Keratinocyte (primary cell): Measurements from ENCODE around the gene AKAP13.

Experiments
- EZH2 ChIP-seq: IDR thresholded peaks from one replicate; pipeline ENCODE4 v1.6.1; 2012; ENCODE audit warnings: inconsistent platforms, mild to moderate bottlenecking, low read length, moderate library complexity
- TF ChIP-seq, protein P1 (sequence below), 3 experiments: IDR thresholded peaks in 1 of 3; conservative IDR thresholded peaks in 1 of 3; optimal IDR thresholded peaks in 1 of 3; 2 replicates in 2 of 3; 3 replicates in 1 of 3; pipeline versions ENCODE3 to v1.5.1; 2011; ENCODE audit warnings: low read length in 3 of 3, mild to moderate bottlenecking in 3 of 3, moderate library complexity in 2 of 3, control low read depth in 1 of 3, inconsistent platforms in 1 of 3; ENCODE audit not compliant: insufficient read depth in 2 of 3; ENCODE audit errors: extremely low read depth in 1 of 3

DNA sequence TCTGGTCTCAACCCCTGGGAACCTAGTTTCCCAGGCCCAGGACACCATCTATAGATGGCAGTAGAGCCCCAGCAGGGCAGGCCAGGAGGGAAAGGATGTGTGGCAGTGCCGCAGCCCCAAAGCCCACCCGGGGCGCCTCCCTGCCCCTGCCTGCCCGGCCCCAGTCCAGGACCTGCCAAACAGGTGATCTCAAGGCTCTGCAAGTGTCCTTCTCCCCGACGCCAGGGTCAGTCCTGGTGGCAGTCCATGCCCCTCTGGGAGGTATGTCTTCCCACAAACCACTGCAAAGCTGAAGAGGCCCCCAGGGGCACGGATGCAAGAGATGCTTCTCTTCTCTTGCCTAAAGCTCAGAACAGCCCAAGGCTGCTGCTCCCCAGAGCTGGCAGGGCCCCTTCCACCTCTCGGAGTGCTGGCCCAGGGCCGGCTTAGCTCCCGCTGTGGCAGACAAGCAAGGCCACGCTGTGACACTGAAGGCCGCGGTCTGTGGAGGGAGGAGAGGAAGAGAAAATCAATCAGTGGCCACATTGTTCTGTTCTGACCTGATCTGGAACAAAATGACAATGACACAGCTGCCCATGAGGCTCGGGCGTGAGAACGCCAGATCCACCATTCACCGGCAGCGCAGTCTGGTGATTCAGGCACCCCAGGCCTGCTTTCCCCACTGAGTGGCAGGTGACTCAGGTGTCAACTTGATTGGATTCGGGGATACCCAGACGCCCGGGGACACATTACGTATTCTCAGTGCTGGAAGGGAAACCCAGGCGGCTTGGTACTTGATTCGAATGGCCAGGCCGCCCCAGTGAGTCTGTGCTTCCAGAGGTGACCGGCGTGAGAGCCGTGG lies 380.3 kb downstream of the AKAP13 start:
- TF ChIP-seq, protein P1, sequence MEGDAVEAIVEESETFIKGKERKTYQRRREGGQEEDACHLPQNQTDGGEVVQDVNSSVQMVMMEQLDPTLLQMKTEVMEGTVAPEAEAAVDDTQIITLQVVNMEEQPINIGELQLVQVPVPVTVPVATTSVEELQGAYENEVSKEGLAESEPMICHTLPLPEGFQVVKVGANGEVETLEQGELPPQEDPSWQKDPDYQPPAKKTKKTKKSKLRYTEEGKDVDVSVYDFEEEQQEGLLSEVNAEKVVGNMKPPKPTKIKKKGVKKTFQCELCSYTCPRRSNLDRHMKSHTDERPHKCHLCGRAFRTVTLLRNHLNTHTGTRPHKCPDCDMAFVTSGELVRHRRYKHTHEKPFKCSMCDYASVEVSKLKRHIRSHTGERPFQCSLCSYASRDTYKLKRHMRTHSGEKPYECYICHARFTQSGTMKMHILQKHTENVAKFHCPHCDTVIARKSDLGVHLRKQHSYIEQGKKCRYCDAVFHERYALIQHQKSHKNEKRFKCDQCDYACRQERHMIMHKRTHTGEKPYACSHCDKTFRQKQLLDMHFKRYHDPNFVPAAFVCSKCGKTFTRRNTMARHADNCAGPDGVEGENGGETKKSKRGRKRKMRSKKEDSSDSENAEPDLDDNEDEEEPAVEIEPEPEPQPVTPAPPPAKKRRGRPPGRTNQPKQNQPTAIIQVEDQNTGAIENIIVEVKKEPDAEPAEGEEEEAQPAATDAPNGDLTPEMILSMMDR (optimal IDR thresholded peaks at IDR 0.05 in 1 of 3, IDR thresholded peaks at IDR 0.05 in 1 of 3, conservative IDR thresholded peaks at IDR 0.05 in 1 of 3; ENCODE audit: extremely low read depth in 1 of 3, insufficient read depth in 2 of 3, low read length in 3 of 3), result peak in 1 of 3 experiments; percentile 42
- TF ChIP-seq EZH2, result no peak
